CD4-positive, alpha-beta T cell treated with Interleukin-12 subunit alpha and Interleukin-12 subunit beta, for 1 hour (primary cell): Measurements from ENCODE around the gene TMIGD1.
A peak's percentile ranks its signal among the peaks of the same experiment; 100 is the strongest.
"Not testable (repeated sequence)": the region's sequence is repeated elsewhere in the genome, so short reads cannot be mapped to it uniquely, and the experiment has no call there.

Experiments used
- DNase-seq: peaks from one replicate; pipeline ENCODE4 v3.0.0-alpha.2; 2020

TMIGD1 gene

DNA sequence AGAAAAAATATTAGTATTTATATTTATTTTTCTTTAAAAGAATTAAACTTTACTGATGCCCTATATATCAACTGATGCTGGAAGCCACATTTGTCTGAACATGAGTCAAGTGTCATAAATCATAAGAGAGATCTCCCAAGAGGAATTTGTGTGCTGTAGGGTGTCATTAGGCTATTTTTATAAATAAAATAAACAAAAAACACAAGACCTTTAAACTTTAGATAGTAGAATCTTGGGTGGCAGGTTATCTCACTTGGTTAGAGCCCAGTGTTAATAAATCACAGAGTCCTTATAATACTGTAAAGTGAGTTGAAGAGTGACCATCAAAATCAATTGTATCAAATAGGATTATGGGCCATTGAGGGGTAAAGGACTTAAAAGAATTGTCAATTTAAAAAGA is 23.6 kb upstream of the TMIGD1 start:
- DNase-seq, result no peak

DNA sequence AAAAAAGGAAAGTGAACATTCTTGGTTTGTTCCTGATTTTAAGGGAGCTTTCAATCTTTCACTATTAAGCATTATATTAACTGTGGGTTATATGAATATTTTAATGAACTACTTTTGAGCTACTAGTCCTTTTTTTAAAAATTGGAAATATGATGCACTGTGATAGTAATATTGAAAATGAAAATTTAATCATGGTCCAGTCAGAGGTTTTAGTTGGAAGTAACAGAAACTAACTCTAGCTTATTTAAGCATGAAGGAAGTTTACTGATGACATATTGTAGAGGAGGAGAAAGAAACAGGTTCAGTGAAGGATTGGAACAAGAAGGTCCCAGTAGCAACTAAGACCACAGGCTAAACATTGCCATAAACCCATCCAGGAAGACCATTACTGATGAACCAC is 20.8 kb upstream of the TMIGD1 start:
- no peak for DNase-seq

DNA sequence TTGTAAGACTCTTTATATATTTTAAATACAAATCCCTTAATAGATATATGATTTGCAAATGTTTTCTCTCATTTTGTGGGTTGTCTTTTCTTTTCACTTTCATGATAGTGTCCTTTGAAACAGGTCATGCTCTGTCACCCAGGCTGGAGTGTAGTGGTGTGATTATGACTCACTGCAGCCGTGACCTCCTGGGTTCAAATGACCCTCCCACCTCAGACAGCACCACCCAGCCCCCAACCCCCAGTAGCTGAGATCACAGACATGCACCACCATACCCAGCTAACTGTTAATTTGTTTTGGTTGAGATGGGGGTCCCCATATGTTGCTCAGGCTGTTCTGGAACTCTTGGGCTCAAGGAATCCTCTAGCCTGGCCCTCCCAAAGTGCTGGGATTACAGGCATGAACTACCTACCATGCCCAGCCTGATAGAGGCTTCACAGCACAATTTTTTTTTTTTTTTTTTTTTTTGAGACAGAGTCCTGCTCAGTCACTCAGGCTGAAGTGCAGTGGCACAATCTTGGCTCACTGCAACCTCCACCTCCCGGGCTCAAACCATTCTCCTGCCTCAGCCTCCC is 18.5 kb upstream of the TMIGD1 start:
- no peak for DNase-seq

DNA sequence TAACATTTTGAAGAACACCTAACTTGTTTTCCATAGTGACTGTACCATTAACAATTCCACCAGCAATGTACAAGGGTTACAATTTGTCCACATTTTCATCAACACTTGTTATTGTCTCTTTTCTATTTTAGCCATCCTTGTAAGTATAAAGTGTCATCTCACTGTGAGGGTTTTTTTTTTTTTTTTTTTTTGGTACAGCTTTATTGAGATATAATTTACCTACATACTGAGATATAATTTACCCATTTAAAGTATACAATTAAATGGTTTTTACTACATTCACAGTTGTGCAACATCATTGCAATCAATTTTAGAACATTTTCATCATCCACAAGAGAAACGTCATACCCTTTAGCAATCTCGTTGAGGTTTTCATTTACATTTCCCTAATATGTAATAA is 17.9 kb upstream of the TMIGD1 start:
- DNase-seq, result no peak

DNA sequence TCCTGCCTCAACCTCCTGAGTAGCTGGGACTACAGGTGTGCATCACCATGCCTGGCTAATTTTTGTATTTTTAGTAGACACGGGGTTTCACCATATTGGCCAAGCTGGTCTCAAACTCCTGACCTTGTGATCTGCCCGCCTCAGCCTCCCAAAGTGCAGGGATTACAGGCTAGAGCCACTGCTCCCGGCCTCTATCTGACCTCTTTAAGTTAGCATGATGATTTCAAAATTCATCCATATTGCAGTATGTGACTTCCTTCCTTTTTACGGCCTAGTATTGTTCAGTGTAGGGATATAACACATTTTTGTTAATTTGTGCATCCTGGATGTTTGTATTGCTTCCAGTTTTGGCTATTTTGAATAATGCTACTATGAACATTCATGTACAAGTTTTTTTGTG is 17.4 kb upstream of the TMIGD1 start:
- not testable (repeated sequence) for DNase-seq

DNA sequence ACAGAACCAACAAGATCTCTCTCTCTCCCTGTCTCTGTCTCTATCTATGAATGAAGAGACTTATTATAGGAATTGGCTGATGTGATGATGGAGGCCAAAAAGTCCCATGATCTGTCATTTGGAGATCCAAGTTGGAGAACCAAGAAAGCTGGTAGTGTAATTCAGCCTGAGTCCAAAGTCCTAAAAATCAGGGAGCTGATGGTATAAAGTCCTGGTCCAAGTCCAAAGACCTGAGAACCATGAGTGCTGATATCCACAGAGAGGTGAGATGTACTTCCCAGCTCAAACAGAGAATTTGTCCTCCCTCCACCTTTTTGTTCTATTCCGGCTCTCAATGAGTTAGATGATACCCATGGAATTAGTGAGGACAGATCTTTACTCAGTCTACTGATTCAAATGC is 15.4 kb upstream of the TMIGD1 start:
- no peak for DNase-seq

DNA sequence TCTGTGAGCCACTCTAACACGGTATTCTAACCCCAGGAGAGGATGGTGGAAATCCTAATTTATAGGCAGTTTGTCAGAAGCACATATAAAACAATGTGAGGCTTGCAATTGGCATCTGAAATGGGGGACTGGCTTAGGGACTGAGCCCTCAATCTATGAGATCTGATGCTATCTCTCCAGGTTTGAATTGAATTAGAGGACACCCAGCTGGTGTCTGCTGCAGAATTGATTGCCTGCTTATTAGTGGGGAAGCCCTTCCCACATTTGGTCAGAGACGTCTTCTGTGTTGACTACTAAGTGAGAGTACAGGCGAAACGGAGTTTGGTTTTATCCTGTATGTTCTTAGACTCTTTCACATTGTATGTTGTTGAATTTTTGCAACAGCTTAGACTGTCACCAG is 13.6 kb upstream of the TMIGD1 start:
- no peak for DNase-seq

DNA sequence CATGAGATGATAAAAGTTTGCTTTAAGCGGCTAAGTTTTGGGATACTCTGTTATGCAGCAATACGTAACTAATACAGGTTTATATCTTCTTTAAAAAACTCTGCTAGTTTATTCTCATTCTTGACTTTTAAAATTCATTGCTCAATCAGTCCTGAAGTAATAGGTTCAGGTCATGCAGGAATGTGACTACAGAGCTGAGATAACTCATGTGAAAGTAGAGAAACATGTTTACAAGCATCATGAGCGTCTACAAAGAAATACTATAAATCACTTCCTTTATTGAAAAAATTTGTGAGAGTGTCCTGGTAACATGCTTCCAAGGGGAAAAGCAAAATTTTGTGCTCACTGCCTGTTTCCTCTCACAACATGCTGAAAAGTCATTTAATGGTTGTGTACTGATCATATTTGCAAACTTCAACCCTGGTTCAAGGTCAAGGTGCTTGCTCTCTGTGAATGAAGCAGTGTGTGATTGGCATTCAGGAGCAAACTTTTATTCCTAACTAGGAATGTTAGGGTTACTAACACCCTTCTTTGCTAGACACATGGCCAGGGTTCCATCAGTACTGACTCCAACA is 12.5 kb upstream of the TMIGD1 start:
- no peak for DNase-seq

DNA sequence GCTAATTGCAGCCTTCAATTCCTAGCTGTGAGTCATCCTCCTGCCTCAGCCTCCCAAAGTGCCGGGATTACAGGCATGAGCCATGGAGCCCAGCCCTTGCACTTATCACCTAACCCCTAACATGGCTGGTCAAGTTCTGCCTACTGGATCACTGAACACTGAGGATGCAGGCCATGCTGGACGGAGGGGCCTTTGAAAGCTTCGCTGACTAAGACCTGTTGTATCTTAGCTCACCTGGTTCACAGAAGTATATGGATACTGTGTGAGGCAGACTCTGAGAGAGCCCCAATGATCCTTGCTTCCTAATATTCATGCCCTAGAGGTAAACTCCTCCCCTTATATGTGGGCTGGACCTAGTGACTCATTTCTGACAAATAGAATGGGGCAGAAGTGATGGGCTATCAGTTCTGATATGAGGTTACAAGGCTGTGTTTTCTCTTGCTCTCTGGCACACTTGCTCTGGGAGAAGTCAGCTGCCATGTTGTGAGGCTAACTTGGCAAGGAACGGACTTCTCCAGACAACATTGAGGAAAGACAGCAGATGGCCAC is 11.7 kb upstream of the TMIGD1 start:
- no peak for DNase-seq

DNA sequence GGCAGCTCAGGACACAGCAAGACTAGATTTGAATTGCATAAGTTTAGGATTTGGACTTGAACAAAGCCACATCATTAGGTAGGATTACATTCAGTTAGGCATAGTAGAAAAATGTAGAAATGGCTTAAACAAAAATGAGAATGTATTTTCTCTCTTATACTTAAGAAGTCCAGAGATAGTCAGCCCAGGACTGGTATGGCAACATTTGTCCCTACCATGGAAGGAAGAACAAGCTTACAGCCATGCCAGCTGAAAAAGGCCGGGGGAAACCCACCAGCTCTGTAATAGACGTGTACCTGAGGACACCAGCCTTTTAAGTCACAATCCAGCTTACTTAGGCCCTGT is 11.2 kb upstream of the TMIGD1 start:
- no peak for DNase-seq

DNA sequence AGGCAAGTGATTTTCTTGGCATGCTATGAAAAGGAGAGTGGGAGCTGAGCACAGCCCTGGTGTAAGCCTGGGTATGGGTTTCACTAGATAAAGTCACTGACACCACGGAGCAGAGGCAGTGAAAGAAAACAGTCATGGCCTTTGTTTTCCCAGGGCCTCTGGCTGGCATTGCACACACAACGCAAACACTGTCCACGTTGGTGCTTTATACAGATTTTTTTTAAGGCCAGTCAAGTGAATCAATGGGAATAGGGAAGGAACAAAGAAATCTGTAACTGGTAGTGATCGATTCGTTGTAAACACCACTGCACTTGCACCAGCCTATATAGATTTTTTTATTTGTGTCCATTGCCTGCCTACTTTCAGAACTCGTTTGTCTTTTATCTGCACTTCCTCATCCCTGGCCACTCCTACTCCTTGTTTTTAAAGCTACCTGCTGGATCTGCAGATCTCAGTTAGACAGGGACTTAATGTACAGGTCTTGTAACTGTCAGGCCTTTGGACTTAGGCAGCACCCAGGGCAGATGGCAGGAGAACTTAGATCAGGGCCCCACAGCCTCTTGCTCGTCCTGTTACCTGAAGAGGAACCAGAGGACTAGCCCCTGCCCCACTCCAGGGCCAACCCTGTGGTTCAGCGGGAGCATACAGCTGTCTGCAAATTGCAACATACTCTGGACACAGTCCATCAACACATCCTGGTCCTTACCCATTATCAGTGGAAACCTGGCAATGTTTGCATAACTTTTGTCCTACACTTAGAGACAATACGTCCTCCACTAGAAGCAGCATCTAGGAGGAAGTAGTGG is 10.6 kb upstream of the TMIGD1 start:
- no peak for DNase-seq

DNA sequence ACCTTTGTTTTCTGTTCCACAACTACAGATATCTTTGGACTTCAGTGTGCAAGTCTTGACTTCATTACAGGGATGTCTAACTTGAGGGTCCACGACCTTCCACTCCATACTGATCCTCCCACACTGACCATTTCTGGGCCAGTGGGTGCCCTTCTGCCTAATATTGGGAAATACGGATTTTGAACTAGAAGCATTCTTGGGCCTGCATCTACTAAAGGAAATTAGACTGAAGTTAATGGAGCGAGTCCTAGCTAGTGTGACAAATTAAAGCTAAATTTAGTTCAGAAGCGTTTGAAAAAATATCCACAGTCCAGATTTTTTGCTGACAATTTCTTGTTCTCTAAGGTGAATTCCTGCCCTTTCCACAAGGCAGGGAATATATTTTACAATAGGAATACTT is 9.9 kb upstream of the TMIGD1 start:
- DNase-seq, result no peak

DNA sequence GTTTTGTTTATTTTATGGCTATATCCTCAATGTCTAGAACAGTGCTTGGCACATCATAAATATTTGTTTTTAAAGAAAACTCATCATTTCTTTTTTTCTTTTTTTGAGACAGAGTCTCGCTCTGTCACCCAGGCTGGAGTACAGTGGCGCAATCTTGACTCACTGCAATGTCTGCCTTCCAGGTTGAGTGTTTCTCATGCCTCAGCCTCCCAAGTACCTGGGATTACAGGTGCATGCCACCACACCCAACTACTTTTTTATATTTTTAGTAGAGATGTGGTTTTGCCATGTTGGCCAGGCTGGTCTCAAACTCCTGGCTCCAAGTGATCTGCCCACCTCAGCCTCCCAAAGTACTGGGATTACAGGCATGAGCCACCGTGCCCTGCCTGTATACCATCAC is 9.4 kb upstream of the TMIGD1 start:
- DNase-seq, result not testable (repeated sequence)

DNA sequence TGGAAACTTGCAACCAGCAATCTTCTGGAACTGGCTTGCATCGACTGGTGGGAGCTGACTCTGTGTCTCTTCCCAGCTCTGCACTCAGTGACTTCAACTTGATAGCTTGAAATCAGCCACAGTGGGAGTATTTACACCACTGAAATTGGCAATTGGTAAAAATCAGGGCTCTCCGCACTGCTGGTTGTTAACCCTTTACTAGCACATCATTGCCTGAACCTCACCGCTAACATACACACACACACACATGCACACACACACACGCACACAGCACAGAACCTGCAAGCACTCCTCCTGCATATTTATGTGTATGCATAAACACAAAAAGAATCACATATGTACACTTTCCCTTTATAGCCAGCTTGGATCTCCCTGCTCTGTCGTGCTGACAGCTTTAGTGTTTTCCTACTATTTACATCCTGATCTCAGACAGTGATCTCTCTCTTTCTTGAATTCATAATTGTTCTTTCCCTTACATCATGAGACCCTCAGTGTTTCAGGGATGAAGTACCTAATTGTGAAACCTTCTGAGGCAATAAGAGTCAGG is 7.9 kb upstream of the TMIGD1 start:
- no peak for DNase-seq

DNA sequence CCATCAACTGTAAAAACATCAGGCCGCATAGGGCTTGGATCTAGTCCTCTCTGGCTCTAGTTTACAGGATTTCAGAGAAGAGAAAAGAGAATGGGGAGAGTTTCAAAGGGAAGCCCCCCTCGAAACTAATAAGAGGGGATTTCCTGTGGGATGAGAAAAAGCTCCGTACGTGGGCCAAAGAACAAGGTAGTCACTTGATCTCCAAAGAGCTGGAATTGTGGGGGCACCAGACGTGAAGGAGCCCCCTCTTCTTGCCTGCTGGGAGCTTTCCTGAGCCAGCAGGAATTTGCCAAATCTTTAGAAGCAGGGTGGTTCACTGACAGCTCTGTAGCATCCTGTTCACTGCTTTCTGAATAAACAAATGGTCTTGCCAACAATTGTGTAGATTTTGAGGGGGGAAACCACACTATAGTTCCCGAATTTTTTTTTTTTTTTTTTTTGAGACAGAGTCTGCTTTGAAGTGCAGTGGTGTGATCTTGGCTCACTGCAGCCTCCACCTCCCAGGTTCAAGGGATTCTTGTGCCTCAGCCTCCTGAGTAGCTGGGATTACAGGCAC is 7.0 kb upstream of the TMIGD1 start:
- DNase-seq, result no peak

DNA sequence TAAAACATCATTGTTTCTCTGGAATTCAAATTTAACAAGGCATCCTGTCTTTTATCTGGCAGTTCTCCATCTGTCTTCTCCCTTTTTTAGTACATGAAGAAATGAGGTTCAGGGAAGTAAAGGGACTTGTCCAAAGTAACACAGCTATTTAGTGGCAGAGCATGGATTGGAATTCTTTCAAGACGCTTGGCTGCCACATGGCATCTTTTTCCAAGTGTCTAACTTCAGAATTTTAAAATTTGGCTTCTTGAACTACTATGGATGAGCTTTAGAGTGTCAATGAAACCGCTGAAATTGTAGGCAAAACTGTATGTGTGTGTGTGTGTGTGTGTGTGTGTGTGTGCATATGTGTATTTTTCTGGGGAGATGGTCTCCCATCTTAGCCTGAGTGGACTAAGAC is 5.2 kb upstream of the TMIGD1 start:
- no peak for DNase-seq

DNA sequence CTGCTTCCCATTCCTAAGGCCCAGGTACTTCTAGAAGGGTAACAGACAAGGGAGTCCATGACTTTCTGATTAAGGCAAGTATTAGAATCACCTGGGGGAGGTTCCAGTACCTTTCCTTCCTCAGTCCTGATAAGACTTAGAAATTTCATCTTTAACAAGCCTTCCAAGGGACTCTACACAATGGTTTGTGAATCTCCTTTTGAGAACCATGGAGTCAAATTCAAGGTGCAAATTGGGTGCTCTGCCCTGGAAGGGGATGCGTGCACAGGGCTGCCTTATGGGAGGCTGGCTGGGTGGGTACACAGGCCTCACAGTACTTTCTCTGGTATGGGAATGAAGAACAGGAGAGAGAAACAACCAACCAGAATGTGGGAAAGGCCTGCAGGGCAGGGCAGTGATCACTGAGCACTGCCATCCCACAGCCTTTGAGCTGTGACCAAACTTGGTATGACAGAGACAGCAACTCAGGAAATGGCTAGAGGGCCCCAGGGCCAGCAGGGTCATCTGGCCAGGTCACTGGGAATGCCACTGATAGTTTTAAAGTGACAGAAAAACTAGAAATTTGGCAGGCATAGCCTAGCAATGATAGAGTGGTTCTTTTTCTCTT is 3.6 kb upstream of the TMIGD1 start:
- no peak for DNase-seq

DNA sequence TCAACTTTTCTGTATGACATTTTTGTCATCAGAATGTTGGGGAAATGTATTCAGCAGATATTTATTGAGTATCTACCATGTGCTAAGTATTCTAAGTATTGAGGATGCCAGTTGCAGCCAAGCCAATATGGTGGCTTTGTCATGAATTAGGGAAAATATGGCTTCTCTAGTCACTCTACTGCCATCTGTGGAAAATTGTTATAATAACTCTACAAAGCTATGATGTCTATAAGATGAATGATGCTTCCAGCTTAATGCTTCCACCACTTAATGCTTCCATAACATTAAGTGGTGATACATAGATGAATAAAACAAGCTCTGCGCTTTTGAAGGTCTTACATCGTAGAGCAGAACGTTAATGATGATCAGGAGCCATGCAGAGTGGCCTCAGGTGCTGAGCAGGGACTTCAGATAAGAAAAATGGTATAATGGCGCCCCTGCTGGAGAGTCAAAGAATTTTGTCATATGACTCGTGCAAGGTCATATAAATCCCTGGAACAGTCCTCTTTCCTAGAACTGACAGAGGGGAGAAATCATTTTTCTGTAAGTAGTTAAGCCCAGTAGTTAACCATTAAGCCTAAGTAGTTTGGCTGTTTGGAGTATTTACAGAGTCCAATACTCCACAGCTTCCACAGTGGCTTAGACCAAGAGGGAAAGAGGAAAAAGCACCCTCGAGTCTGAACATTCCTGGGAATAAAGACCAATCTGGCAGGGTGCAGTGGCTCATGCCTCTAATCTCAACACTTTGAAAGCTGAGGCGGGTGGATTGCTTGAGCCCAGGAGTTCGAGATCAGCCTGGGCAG is 2.7 kb upstream of the TMIGD1 start:
- peak; percentile 77 for DNase-seq

DNA sequence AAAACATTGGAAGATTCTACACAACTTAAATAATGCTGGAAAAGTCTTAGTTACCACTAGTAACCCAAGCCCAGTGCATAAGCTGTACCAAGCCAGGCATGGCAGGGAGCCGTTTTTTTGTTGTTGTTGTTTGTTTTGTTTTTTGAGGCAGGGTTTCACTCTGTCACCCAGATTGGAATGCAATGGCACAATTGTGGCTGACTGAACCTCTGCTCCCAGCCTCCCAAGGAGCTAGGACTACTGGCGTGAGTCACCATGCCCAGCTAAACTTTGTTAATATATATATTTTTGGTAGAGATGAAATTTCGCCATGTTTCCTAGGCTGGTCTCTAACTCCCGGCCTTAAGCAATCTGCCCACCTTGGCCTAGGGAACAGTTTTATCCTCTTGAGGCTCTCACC is 564 bp upstream of the TMIGD1 start:
- no peak for DNase-seq

DNA sequence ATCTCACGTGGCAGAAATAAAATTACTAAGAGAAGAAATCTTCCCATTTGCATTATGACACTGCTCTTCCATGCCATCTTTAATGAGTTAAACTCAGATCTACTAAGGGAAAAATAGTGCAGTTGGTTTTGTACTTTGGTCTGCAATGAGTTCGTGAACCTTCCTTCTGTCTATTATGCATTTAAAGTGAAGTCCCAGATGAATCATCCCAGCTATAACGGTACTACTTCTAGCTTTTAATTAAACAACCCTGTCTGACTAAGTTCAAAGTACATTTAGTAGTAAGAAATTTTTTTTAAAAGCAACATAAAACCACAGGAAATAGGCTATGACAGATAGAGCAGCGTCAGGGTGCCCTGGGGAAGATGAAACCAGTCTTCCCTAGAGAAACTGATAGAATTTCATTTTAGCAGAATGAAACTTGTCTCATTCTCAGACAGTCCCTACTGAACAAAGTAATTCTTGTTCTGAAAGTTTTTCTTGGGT is 1.8 kb downstream of the TMIGD1 start:
- peak; percentile 70 for DNase-seq

DNA sequence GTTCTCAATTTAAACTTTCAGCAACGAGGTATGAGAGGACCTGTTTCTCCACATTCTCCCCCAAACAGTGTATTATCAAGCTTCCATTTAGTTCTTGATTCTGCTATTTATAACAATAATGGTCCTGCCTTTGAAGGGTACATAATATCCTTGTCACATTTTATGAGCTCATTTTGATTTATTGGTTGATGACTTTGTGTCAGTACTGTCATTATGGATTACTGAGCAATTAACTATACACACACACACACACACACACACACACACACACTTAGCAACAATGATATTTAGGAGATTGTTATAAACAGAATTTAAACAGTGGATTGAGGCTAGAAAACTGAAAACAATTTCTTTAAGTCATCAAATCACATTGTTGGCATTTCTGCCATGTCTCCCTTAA is 7.0 kb downstream of the TMIGD1 start:
- no peak for DNase-seq

DNA sequence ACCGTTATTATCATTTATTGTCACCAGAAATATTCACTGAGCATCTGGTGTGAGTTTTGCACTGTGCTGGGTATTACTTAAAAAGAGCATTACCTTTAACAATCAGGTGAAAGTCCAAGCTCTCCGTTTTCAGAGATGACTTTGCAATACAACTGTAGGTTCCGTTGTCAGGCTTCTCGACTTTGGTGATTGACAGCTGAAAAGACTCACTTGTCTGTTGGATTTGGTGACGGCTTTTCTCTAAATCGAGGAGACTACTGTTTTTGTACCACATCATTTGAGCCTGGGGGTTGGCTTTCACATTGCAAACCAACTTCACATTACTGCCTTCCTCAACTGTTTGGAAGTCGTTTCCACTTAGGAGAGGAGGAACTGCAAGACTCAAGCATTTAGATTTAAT is 9.1 kb downstream of the TMIGD1 start:
- no peak for DNase-seq
